ENCODE measurements around the gene NPEPL1. TPM values are rescaled to one million over a fixed set of nuclear protein-coding genes. Genes with fewer than 3 reads are reported as not detected.

NPEPL1 gene
- total RNA-seq, 1 experiment from 2014 or later: 31.1 TPM

GRCh38 chr20:58709703-58710039 lies 17.1 kb downstream of the NPEPL1 start:
- no peak for TF ChIP-seq CTCF (conservative IDR thresholded peaks at IDR 0.05)
- Histone ChIP-seq H3K18ac (ENCODE audit: insufficient read length, low read depth, low read length) (no peak overlapping the region), H3K4me2 (ENCODE audit: insufficient read depth, insufficient read length, low read length) (no peak overlapping the region), H2BK12ac (ENCODE audit: insufficient read length, low read depth, low read length) (no peak overlapping the region), H3K4me1 (ENCODE audit: insufficient read depth, low read length) (no peaks in the 10 kb centered on the region), H2BK15ac (ENCODE audit: low read depth, low read length) (no peak overlapping the region), H4K91ac (ENCODE audit: insufficient read length, low read depth, low read length) (no peak overlapping the region), H2BK120ac (ENCODE audit: low read depth, low read length, poor library complexity, severe bottlenecking) (no peak overlapping the region), H3K23ac (ENCODE audit: insufficient read length, low read depth, low read length) (no peak overlapping the region), H2BK20ac (ENCODE audit: low read depth, low read length, poor library complexity, severe bottlenecking) (no peak overlapping the region), H2BK5ac (ENCODE audit: insufficient read length, low read length) (no peak overlapping the region), H3K27ac (ENCODE audit: insufficient read length, low read depth, low read length) (no peak overlapping the region), H3K9ac (ENCODE audit: extremely low read depth, insufficient read length, low read length) (no peak overlapping the region), H3K56ac (ENCODE audit: insufficient read length, low read depth, low read length) (no peak overlapping the region), H4K5ac (ENCODE audit: insufficient read length, low read depth, low read length) (no peak overlapping the region), H2AK5ac (ENCODE audit: insufficient read length, low read length) (no peak overlapping the region), H3K4ac (ENCODE audit: low read depth, low read length) (no peak overlapping the region), H3K79me1 (ENCODE audit: insufficient read depth, low read depth, low read length, poor library complexity, severe bottlenecking) (no peaks in the 10 kb centered on the region), H3K27me3 (ENCODE audit: insufficient read depth, low read length) (no peaks in the 10 kb centered on the region), H2AFZ (ENCODE audit: low read length) (no peak overlapping the region), H3K23me2 (ENCODE audit: insufficient read length, low read depth, low read length, poor library complexity, severe bottlenecking) (no peaks in the 10 kb centered on the region), H3K79me2 (ENCODE audit: insufficient read depth, low read length) (no peaks in the 10 kb centered on the region), H4K8ac (replicated peaks; ENCODE audit: insufficient read length, low read depth, low read length) (no peak overlapping the region), H3T11ph (ENCODE audit: low read length) (no peak overlapping the region), H3K9me3 (ENCODE audit: control insufficient read depth, low read depth, low read length) (no peaks in the 10 kb centered on the region), H4K20me1 (ENCODE audit: control insufficient read depth, insufficient read depth, insufficient read length) (no peaks in the 10 kb centered on the region), H3K14ac (ENCODE audit: insufficient read depth, low read length) (no peak overlapping the region)
- WGBS (ENCODE audit: extremely low coverage, insufficient read length, low lambda C conversion rate): no CpG with 5 or more reads among the region's 4 CpGs
- no peak for DNase-seq
- Mint-ChIP-seq H3K4me3 (no peak overlapping the region), H3K4me1 (0 out of 4 replicates have a peak, but pooled peaks cover 0 to 3% of the 10 kb centered on the region in 2 experiments), H3K9me3 (peaks cover 0 to under 1% of the 10 kb centered on the region in 2 experiments; a peak in 1 of 5 replicates), H3K27ac (no peak overlapping the region; a peak in 1 of 7 replicates), H3K36me3 (ENCODE audit: insufficient read depth in 1 of 3, low read depth in 3 of 3) (peaks cover 5 to 13% (median 6%) of the 10 kb centered on the region in 3 experiments; a peak in 5 of 7 replicates), H3K27me3 (ENCODE audit: low read depth) (no peaks in the 10 kb centered on the region)

All from H9 (cell line).